Sigmoid colon (tissue), 4 donors: ENCODE results near the gene EIF4A3.

Experiments used
- CTCF ChIP-seq, 4 experiments: fragments of 450-650 bp in 3 of 4; fragments of 200-600 bp in 1 of 4; IDR thresholded peaks; one replicate each; pipeline ENCODE4 v1.5.1; 2016 to 2019; ENCODE audit warnings: antibody characterized with exemption in 4 of 4, mild to moderate bottlenecking in 3 of 4, moderate library complexity in 2 of 4
- EP300 ChIP-seq, 4 donors: sonication (generic); formaldehyde crosslinking; IDR thresholded peaks; one replicate each; pipeline ENCODE4 v1.6.1; 2017; ENCODE audit warnings: antibody characterized with exemption in 4 of 4
- POLR2A ChIP-seq, 2 donors: fragments of 450-650 bp; IDR thresholded peaks; one replicate each; pipeline ENCODE4 v1.6.1; 2016; ENCODE audit warnings: antibody characterized with exemption in 2 of 2, mild to moderate bottlenecking in 2 of 2, moderate library complexity in 2 of 2
- POLR2AphosphoS5 ChIP-seq, 4 donors: sonication (generic); formaldehyde crosslinking; IDR thresholded peaks; one replicate each; pipeline ENCODE4 v1.6.1; 2017; ENCODE audit warnings: antibody characterized with exemption in 4 of 4

- no peak for TF ChIP-seq CTCF (IDR thresholded peaks at IDR 0.05)
- no peak for TF ChIP-seq POLR2AphosphoS5 (IDR thresholded peaks at IDR 0.05)
- no peak for TF ChIP-seq EP300 (IDR thresholded peaks at IDR 0.05)
- TF ChIP-seq POLR2A (IDR thresholded peaks at IDR 0.05), result no peak
These were observed 4.0 kb downstream of the EIF4A3 start for GRCh38 chr17:80142929-80143328.
